HG02798 (cell line): ENCODE measurements around the gene TTC33.
A peak's percentile ranks its signal among the peaks of the same experiment; 100 is the strongest.
"Not testable (repeated sequence)": the region's sequence is repeated elsewhere in the genome, so short reads cannot be mapped to it uniquely, and the experiment has no call there.

Experiments
- ATAC-seq: cut with Tn5 transposase; IDR thresholded peaks from one replicate; pipeline ENCODE4 v1.9.1; 2021; ENCODE audit warnings: mild to moderate bottlenecking; ENCODE audit not compliant: unreplicated experiment, poor library complexity

Gene TTC33

DNA sequence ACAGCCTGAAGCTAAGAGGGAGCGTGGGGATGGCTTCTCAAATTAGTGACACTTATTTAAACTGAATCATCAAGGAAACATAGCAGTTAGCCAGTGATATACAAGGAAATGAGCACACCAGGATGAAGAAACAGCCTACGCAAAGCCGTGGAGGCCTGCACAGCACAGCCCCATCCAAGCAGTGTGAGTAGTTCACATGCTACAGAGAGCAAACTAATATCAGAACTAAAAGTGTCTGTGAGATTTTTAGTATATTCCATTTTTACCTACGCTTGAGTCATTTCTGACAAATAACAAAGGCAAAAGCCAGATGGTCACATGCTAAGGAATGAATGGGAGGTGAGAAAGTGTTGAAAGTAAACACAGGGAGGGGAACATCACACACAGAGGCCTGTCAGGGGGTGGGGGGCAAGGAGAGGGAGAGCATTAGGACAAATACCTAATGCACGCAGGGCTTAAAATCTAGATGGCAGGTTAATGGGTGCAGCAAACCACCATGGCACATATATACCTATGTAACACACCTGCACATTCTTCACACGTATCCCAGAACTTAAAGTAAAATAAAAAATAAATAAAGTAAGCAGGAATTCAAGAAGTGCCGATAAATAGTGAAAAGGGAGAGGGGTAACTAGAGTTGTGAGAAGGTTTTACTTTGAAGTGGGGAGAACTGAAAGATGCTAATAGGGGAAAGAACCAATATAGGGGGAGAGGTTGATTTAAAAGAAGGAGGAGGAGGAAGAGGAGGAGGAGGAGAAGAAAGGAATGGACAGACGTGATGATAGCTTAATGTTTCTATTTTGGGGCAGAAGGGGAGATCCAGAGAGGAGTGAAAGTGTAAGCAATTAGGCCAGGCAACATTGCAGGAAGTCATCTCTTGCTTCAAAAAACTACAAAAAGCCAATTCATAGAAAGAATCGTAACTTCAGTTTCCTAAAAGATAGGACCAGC, 177.0 kb downstream of the TTC33 start:
- peak; percentile 93 for ATAC-seq

GRCh38 chr5:40577718-40578117, 178.0 kb downstream of the TTC33 start:
- ATAC-seq: no peak

- ATAC-seq: no peak
These were observed 179.8 kb downstream of the TTC33 start for GRCh38 chr5:40575921-40576320.

DNA sequence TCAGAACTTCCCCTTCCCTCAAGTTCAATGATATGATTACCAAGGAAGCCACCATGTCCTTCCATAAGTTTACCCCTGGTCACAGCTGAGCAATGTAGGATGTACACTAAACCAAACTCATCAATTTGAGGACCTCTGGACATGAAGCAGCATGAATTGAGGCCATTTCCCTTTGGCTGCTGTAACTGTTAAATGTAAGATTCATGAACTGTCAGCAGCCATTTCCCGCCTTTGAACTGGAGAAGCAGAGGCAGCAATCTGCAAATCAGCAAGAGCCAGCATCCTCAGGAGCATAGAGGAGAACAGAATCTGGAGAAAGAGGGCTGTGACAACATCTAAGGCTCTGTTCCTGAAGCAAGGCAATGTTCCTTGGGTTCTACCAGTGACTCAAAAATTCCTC, 180.3 kb downstream of the TTC33 start:
- ATAC-seq: no peak

DNA sequence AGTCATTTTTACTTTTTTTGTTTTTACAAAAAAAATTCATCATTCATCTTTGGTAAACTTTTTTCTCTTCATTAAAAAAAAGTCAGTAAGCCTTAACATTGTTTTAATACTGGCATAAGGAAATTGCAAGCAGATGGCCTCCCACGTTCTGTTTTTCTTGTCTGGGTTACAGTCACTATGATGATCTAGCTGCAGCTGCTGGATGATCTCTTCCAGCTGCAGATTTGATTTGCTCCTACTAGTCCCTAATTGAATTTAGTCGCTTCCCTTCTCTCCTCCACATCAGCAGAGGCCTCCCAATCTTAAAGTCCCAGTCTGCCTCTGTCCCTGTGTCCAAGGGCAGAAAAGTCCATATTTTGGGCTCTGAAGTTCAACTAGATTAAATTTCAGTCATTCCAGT, 182.8 kb downstream of the TTC33 start:
- no peak for ATAC-seq

DNA sequence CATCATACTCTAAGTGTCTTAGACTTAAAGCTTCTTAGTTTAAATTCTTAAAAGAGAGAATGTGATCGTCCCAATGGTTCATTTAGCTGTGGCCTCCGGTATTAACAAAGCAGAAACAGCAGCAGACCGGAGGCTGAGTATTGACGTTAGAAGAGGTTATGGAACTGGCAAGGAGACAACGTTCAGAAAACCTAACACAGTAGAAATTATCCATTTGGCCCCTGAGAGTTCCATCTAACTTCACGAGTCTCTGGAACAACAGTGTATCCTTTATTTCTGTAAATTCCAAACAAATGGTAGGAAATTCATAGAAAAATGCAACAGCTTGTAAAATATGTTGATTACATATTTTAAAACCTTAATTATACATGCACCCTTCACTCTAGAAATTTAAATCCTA, 183.4 kb downstream of the TTC33 start:
- no peak for ATAC-seq

DNA sequence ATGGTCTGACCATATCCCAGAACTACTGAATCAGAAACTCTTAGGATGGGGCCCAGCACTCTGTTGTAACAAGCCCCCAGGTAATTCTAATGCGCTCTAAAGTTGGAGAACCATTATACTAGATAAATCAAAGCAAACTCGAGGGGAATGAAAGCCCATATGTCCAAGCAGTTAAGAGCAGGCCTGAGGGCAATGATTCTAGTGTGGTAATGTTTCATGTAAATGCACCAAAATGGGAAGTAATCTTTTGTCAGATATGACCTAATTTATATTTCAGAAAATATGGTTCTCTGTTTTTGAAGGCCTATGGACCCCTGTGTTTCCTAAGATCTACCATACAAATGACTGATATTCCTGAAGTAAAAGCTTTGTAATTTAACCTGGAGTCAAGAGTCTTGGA, 184.0 kb downstream of the TTC33 start:
- ATAC-seq: no peak

GRCh38 chr5:40570408-40571129, 185.2 kb downstream of the TTC33 start:
- ATAC-seq: peak; percentile 71

DNA sequence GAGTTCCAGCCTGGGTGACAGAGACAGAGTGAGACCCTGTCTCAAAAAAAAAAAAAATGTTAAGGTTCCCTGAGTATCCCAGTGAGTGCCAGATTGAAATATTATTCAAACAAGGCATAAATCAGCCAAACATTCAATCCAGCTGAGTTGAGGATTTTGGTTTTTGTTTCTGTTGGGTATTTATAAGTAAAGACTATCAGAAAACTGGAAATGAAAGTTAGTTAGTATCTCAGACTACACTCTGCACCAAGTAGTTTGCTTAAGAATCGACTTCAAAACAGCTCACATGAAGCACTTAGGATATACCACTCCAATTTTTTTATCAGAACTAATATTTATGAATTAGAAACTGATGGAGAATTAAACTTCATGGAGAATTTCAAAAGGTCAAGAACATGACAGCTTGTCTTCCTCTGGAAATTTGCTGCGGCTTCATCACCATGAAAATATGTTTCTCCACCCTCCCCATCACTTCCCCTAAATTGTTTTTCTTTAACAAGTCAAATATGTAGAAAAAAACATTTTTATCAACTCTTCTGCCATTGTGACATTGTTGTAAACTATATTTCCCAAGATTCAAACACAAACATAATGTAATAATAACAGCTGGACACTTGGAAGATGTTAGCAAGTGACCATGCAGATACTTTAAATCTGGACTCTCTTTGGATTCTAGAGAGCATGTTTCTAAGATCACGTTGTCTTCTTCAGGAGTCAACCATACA, 186.1 kb downstream of the TTC33 start:
- ATAC-seq: peak; percentile 61

DNA sequence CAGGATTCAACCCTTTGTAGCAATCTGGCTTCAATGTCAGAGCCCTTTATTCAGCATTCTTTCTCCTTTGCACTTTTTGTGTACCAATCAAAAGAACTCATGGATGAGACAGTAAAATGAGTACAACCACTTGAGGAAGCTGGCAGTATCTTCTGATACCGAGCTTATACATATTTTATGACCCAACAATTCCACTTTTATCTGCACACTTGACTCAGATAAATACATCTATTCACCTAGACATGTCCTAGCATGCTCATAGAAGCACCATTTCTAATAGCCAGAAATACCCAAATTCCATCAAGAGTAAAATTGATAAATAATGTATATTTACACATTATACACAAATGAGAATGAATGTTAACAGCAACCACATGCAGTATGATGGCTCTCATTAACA, 187.2 kb downstream of the TTC33 start:
- ATAC-seq: no peak

GRCh38 chr5:40563173-40563572, 192.6 kb downstream of the TTC33 start:
- not testable (repeated sequence) for ATAC-seq

- no peak for ATAC-seq
These were observed 195.2 kb downstream of the TTC33 start for GRCh38 chr5:40560474-40561110.

DNA sequence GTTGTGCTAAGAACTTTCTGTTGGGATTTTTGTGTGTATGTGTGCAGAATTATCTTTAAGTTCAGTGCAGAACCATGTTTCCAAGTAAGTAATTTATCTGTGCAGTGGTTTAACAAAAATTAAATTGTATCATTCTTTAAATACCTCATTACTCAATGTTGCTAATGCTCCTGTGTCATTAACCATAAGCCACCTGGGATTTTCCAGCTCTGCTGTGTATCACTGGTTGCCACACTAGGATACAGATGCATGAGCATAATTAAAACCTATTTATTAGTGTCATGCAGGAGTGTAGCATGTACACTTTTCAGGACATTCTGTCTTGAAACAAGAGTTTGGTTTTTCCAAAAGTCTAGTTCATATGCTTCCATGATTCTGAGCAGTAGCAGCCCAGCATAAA, 196.5 kb downstream of the TTC33 start:
- no peak for ATAC-seq

DNA sequence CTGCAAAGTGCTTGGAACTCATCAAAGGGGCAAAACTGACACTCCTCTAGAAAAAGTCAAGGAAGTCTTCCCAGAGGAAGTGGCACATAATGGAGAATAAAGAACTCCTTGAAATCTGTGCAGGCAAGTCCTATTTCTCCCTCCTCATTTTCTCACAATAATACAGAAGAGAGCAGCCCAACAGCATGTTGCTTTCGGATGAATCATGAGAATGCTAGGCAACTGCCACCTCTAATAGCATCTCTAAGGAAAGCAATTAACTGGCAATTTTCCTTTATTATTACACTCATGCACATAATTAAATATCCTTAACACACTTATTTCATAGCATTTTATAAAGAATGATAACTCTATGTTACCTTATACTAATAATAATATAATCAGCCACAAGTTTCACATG, 198.3 kb downstream of the TTC33 start:
- no peak for ATAC-seq

DNA sequence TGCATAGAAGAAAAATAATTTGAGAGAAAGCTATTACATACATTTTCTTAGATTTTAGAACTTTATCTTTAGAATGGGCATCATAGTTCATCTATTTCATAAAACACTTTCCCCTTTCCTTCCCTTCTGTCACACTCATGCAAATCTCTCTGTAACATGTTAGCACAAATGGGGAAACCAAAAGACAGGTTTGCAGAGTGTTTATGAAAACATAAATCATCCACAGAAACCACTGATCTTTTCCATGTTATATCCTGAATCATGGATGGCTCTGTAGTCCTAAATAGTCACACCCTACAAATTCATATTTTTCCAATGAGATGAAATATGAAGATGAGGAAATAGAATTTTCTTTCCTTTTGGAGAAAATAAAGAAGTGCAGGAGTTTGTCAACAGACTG, 198.9 kb downstream of the TTC33 start:
- no peak for ATAC-seq

GRCh38 chr5:40555886-40556285, 199.9 kb downstream of the TTC33 start:
- no peak for ATAC-seq

DNA sequence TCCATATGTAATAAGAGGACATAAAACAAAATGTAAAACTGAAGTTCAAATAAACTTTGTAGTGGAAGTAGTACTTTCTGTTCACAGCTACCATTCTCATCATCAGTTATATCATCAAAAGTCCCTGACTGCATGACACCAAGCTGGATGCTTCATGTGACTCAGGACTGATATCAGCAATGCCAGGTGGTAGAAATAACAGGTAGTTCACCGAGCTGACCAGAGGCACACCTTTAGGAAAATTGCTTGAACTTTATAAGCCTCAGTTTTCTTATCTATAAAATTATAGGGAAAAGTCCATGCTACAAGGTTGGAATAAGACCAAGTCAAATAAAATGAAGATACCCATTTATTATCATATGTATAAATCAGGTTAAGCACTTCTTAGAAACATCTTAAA, 200.9 kb downstream of the TTC33 start:
- no peak for ATAC-seq

GRCh38 chr5:40554054-40554453, 201.7 kb downstream of the TTC33 start:
- ATAC-seq: no peak

DNA sequence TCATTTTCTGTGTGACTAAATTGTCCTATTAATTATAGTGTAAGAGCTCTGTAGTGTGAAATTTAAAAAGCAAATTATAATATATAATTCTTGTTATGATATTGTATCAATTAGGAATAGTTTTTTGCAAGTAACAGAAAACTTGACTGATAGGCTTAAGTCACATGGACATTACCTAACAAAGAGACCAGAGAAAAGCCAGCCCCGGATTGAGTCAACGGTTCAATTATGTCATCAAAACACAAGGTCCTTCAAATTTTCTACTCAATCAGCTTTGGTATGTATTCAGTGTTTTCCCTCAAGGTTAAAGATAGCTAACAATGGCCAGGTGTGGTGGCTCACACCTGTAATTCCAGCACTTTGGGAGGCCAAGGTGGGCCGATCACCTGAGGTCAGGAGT, 202.8 kb downstream of the TTC33 start:
- no peak for ATAC-seq
